Hepatocyte (in vitro differentiated cells): ENCODE measurements around the gene TTLL10.

ENCODE experiments used
- EZH2 ChIP-seq: fragments of 200-600 bp; sonication (generic); IDR thresholded peaks from 2 replicates; pipeline ENCODE4 v1.6.1; 2016; ENCODE audit warnings: antibody characterized with exemption, mild to moderate bottlenecking, borderline replicate concordance
- EZH2phosphoT487 ChIP-seq: fragments of 200-600 bp; sonication (generic); IDR thresholded peaks from one replicate; pipeline ENCODE4 v1.6.1; 2018; ENCODE audit warnings: antibody characterized with exemption, mild to moderate bottlenecking, low read depth, moderate library complexity; ENCODE audit not compliant: unreplicated experiment, severe bottlenecking
- TF ChIP-seq, protein P1 (sequence below): fragments of 200-600 bp; sonication (generic); IDR thresholded peaks from 2 replicates; pipeline ENCODE4 v1.5.1; 2016; ENCODE audit warnings: antibody characterized with exemption, mild to moderate bottlenecking; ENCODE audit not compliant: poor library complexity

GRCh38 chr1:1189111-1189510, 15.4 kb downstream of the TTLL10 start:
- TF ChIP-seq, protein P1, sequence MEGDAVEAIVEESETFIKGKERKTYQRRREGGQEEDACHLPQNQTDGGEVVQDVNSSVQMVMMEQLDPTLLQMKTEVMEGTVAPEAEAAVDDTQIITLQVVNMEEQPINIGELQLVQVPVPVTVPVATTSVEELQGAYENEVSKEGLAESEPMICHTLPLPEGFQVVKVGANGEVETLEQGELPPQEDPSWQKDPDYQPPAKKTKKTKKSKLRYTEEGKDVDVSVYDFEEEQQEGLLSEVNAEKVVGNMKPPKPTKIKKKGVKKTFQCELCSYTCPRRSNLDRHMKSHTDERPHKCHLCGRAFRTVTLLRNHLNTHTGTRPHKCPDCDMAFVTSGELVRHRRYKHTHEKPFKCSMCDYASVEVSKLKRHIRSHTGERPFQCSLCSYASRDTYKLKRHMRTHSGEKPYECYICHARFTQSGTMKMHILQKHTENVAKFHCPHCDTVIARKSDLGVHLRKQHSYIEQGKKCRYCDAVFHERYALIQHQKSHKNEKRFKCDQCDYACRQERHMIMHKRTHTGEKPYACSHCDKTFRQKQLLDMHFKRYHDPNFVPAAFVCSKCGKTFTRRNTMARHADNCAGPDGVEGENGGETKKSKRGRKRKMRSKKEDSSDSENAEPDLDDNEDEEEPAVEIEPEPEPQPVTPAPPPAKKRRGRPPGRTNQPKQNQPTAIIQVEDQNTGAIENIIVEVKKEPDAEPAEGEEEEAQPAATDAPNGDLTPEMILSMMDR: no peak
- TF ChIP-seq EZH2 (no peak), EZH2phosphoT487 (no peak)
